HG02885 (cell line): ENCODE measurements around the gene MRPL49.
A peak's percentile ranks its signal among the peaks of the same experiment; 100 is the strongest.

ENCODE experiments used
- ATAC-seq: cut with Tn5 transposase; IDR thresholded peaks from one replicate; pipeline ENCODE4 v1.9.1; 2021; ENCODE audit warnings: mild to moderate bottlenecking; ENCODE audit not compliant: unreplicated experiment, poor library complexity

MRPL49 gene

GRCh38 chr11:65102142-65103095 lies 19.7 kb upstream of the MRPL49 start:
- no peak for ATAC-seq

GRCh38 chr11:65103476-65103875 lies 18.6 kb upstream of the MRPL49 start:
- no peak for ATAC-seq

GRCh38 chr11:65104628-65105027 lies 17.5 kb upstream of the MRPL49 start:
- no peak for ATAC-seq

DNA sequence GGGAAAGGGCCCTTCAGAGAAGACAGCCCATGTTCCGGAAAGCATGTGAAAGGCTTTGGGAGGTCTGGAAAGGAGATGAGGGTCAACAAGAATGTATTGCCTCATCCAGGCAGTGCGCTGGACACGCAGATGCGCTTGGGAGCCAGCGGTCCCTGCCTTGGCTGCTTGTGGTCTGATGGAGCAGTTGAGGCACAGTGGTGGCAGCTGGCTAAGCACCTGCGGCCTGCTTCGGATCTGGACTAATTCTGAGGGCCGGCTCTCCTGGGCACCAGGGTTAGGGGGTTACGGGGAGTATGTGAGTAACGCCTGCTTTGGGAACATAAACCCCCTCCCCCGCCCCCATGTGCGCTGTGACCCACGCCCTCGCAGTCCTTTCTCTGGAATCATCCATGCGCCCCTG lies 15.0 kb upstream of the MRPL49 start:
- no peak for ATAC-seq

GRCh38 chr11:65107751-65108468 lies 14.2 kb upstream of the MRPL49 start:
- no peak for ATAC-seq

GRCh38 chr11:65108469-65109123 lies 13.5 kb upstream of the MRPL49 start:
- ATAC-seq: no peak

DNA sequence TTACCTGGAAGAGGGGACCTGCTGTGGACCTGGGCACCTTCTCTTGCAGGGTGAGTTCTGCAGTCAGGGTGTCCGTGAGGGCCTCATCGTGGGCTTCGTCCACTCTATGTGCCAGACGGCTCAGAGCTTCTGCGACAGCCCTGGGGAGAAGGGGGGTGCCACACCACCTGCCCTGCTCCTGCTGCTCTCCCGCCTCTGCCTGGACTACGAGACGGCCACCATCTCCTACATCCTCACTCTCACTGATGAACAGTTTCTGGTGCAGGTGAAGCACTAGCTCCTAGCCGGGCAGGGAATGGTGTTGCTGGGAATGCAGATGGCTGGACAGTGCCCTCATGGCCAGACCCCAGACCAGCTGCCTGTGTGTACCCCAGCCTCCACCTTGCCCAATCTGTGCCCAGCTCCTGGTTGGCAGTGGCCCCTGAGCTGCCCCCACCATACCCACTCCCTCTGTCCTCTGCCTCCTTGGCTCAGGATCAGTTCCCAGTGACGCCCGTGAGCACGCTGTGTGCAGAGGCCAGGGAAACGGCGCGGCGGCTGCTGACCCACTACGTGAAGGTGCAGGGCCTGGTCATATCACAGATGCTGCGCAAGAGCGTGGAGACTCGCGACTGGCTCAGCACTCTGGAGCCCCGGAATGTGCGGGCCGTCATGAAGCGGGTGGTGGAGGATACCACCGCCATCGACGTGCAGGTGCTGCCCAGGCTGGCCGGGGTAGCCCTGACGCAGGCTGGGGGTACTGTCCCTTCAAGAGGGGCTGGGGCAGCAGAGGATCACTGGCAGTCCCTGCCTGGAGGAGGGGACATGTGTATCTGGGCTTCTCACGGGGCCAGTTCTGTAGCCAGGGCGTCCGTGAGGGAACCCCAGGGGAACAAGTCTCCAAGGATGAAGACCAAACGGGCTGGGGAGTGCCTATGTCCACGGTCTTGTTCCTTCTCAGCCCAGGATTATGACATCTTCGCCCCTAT lies 12.6 kb upstream of the MRPL49 start:
- ATAC-seq: no peak

- ATAC-seq: peak; percentile 35
Measured at GRCh38 chr11:65110354-65110861, 11.7 kb upstream of the MRPL49 start.

DNA sequence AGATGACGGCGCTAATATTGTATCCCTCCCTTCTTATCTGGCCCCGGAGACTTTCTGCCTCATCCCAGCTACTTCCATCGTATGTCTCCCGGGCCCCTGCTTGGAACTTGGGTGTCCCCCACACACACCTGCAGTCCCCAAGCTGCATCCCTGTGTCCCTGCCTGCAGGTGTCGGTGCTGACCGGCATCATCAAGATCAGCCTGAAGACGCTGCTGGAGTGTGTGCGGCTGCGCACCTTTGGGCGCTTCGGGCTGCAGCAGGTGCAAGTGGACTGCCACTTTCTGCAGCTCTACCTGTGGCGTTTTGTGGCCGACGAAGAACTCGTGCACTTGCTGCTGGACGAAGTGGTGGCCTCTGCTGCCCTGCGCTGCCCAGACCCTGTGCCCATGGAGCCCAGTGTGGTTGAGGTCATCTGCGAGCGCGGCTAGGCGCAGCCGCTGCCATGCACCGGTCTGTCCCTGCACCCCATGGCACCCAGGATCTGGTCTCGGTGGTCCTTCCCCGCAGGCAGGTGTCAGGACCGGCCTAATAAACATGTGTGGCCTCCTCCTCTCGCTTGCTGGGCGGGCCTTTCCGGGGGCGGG lies 10.9 kb upstream of the MRPL49 start:
- no peak for ATAC-seq

DNA sequence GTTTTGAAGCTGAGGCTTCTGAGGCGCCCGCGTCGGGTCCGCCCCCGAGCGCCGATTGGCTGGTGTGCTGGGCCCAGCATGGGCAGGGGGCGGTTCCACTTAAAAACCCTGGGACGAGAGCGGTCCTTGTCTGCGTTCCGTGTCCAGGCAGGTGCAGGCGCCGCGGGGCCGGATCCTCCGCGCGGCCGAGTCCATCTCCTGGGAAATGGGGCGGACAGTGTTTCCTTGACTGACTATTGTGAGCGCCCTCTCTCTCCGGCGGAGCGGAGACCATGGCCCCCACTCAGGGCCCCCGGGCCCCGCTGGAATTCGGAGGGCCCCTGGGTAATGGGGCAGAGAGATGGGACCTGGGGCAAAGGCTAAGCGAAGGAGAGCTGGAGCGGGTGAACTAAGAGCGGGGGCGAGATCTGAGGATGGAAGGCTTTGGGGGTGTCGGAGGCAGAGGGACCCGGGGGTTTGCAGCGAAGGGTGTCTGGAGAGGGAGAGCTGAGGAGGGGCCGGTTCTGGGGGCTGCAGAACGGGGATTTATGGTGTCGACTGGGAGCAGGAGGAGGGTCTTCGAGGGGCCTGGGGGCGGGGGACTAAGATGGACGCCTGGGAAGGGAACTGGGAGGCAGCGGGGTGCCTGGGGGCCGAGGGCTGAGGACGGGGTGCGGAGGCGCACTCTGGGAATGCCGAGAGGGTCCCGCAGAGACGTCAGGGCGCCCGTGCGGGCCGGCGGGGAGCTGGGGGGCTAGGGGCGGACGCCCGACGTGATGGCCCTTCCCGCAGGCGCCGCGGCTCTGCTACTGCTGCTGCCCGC lies 10.2 kb upstream of the MRPL49 start, which contains the start of gene TM7SF2:
TM7SF2 (plus strand) TSS at position 129 of the 802 bp plus-strand sequence; CDS start at position 273, 144 bp downstream.
- peak; percentile 74 for ATAC-seq

DNA sequence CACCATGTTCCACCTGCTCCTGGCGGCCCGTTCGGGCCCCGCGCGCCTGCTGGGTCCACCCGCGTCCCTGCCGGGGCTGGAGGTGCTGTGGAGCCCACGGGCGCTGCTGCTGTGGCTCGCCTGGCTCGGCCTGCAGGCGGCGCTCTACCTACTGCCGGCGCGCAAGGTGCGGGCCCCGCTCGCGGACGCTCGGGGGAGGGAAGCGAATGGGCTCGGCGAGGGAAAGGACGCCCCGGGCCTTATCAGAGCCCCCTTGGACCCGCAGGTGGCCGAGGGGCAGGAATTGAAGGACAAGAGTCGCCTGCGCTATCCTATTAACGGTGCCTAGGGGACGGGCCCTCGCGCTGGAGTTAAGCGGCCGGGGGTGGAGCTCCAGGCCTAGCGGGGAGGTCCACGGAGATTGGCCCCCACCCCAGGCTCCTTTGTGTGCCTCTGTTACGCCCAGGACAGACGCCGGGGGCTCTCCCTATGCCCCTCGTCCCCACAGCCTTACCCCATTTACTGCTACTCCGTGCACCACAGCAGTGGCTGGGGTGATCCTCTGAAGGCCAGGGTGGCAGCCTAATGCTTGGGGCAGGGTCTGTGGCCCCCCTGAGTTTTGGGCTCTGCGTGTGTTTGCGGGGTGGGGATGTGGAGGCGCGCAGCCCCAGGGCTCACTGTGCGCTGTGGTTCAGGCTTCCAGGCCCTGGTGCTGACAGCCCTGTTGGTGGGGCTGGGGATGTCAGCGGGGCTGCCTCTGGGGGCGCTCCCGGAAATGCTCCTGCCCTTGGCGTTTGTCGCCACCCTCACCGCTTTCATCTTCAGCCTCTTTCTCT lies 9.4 kb upstream of the MRPL49 start:
- ATAC-seq: no peak

DNA sequence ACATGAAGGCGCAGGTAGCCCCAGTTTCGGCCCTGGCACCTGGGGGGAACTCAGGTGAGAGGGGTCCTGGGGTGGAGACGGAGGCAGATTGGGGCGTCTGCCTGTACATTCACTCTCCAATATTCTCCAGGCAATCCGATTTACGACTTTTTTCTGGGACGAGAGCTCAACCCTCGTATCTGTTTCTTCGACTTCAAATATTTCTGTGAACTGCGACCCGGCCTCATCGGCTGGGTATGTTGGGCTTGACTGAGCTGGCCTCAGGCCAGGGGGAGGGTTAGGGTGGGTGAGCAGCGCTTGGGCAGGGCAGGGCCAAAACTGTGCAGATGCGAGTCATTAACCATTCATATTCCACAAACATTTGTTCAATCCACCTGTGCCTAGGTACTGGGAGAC lies 8.8 kb upstream of the MRPL49 start:
- ATAC-seq: no peak

DNA sequence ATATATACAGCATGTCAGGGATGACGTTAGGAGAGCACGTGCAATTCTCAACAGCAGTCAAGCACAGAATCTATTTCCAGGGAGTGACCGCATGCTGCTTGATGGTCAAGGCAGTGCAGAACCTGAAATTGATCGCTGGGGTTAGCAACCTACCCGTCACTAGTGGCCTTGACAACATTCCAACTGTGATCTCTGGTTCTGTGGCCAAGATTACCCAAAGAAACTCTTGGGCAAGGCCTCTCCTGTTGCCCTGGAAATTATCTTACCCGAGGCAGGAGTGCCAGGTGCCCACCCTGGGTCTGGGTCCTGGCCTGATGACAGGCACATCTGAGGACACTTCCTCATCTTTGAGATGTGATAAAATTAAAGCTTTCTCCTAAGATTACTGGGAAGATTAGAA lies 8.3 kb upstream of the MRPL49 start:
- no peak for ATAC-seq

DNA sequence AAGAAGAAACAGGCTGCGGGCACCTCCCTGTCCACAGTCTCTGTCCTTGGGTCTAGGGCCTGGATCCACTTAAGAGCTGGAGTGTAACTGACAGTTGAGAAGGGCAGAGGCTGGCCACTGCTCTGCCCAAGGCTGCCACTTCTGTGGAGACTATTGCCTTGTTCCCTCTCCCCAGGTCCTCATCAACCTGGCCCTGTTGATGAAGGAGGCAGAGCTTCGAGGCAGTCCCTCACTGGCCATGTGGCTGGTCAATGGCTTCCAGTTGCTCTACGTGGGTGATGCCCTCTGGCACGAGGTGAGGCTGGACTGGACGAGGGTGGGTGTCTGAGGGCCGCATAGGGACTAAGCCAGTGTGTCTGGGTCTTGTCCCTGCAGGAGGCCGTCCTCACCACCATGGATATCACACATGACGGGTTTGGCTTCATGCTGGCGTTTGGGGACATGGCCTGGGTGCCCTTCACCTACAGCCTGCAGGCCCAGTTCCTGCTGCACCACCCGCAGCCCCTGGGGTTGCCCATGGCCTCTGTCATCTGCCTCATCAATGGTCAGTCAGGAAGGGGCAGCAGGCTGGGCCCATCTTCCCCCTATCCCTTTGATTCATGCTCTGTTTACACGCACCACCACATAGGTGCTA lies 7.5 kb upstream of the MRPL49 start:
- no peak for ATAC-seq

GRCh38 chr11:65115361-65116082 lies 6.6 kb upstream of the MRPL49 start:
- ATAC-seq: no peak

DNA sequence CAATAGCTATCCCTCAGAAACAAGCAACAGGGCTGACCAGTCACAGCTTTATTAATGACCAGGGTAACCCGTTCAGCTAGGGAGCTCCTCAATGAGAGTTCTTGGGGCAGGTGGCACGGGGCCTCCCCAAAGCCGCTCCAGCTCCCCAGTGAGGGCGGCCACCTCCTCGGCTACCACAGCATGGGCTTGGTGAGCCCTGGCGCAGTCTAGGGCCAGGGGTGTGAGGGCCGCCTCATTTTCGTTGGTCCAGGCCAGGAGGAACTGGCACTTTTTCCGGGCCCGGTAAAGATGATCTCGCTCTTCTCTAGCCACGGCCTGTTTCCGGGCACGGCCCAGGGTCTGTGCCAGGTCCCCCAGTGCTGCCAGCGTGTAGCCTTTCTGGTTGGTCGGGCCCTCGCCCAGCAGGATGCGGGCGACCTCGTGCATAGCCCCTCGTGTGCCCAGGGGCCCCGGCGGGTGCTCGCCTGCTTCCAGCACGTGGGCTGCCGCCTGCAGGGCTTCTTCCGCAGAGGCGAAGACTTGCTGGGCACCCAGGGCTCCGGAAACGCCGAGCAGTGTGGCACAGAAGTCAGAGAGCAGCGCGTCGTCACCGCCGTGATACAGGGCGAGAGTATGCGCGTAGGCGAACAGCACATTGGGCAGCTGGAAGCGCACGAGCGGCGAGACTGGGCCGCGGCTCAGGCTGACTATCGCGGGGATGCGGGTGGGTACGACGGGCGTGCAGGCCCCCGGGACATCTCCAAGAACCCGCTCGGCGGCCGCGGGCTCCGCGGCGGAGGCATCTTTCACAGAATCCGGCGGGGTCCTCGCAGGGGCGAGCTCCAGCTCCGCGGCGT lies 5.5 kb upstream of the MRPL49 start:
- ATAC-seq: no peak
